ENCODE results near the gene XYLT2.

- no peak for TF ChIP-seq CTCF (IDR thresholded peaks at IDR 0.05)
- TF ChIP-seq POLR2A (IDR thresholded peaks at IDR 0.05): no peak
Observed at GRCh38 chr17:50360486-50361115, 14.7 kb downstream of the XYLT2 start.

Measured in body of pancreas (tissue), 4 donors.